ENCODE results near the gene PRRT4. TPM values are rescaled to one million over a fixed set of nuclear protein-coding genes. Genes with fewer than 3 reads are reported as not detected.
A peak's percentile ranks its signal among the peaks of the same experiment; 100 is the strongest.

PRRT4 gene
- total and polyA plus RNA-seq, 2 donors (not counting 1 experiment from before 2014, with no cell fraction given) = under 0.01 to 0.03 TPM

DNA sequence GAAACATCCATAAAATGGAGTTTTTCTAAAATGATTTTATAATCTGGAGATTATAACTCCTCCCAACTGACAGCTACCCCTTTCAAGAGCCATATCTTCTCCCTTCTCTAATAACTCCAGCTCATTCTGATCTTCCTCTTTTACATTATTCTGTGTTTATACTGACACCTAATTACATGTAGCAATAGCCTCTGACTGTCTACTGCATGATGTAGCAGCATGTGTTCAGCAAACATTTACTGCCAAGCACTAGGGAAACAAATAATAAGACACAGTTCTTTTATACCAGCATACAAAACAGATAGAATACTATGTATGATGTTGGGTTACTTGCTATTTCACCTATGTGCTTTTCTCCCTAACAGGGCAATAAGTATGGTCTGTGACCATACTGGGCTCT is 38.5 kb downstream of the PRRT4 start:
- no peaks in the 10 kb centered on the region for H3K4me1 ChIP-seq (ENCODE audit: control insufficient read depth, extremely low read depth, insufficient read depth, low read length)
- H3K27ac ChIP-seq (ENCODE audit: insufficient read depth, low read length) = peak overlapping the region; percentile 27
- TF ChIP-seq EZH2 (IDR thresholded peaks at IDR 0.05; ENCODE audit: low read length, missing control alignments) (no peak), CTCF (conservative IDR thresholded peaks at IDR 0.05 in 1 of 2, IDR thresholded peaks at IDR 0.05 in 1 of 2; ENCODE audit: low read depth in 1 of 2, low read length in 2 of 2) (no peak)
- no peaks in the 10 kb centered on the region for H3K79me2 ChIP-seq (ENCODE audit: control insufficient read depth, insufficient read depth, low read length)
- no peak overlapping the region for H2AFZ ChIP-seq (ENCODE audit: low read length)
- no peak overlapping the region for H3K4me3 ChIP-seq (replicated peaks in 1 of 4; ENCODE audit: control extremely low read depth in 1 of 4, insufficient read depth in 1 of 4, low read depth in 3 of 4, low read length in 4 of 4)
- H3K4me2 ChIP-seq (ENCODE audit: extremely low read depth, insufficient read depth, low read length) = no peak overlapping the region
- H4K20me1 ChIP-seq (ENCODE audit: control insufficient read depth, extremely low read depth, insufficient read depth, low read length) = no peaks in the 10 kb centered on the region
- peaks cover 2% of the 10 kb centered on the region for H3K36me3 ChIP-seq (ENCODE audit: control insufficient read depth, insufficient read depth, low read length)
- H3K9me3 ChIP-seq (ENCODE audit: control insufficient read depth, insufficient read depth, low read depth, low read length) = no peaks in the 10 kb centered on the region
- peak in 1 of 2 donors; percentile 18 for DNase-seq (ENCODE audit: low read depth in 2 of 2)
- H3K9ac ChIP-seq (ENCODE audit: insufficient read depth, low read length) = no peak overlapping the region
- H3K27me3 ChIP-seq (ENCODE audit: control insufficient read depth, insufficient read depth, low read length) = no peaks in the 10 kb centered on the region

DNA sequence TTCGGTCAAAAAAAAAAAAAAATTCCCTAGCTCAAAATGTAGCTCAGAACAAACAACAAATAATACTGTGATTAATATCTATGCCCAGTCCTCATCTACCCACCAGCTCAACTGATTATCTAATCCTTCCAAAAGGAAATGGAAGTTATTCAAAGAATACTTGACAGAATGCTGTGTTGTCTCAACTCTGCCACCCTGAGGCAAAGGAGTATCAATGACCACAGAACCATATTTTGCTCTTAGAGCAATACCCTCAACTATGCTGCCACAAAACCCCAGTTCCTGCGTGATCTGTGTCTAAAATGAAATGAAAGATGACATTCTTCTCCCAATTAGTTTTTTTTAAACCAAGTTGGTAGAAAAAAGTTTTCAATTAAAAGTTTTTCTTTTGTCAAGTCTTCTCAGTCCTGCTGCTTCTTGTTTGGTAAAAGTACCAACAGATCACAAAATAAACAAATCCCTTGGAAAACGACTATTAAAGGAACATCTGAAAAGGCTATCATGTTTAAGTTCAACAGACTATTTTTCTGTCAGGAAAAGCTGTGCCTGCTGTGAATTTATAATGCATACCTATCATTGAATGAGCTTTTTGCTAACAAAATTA is 39.3 kb downstream of the PRRT4 start:
- H3K9ac ChIP-seq (ENCODE audit: insufficient read depth, low read length) = no peak overlapping the region
- no peaks in the 10 kb centered on the region for H3K79me2 ChIP-seq (ENCODE audit: control insufficient read depth, insufficient read depth, low read length)
- peaks cover 6% of the 10 kb centered on the region for H3K36me3 ChIP-seq (ENCODE audit: control insufficient read depth, insufficient read depth, low read length)
- no peaks in the 10 kb centered on the region for H4K20me1 ChIP-seq (ENCODE audit: control insufficient read depth, extremely low read depth, insufficient read depth, low read length)
- no peak overlapping the region for H3K4me2 ChIP-seq (ENCODE audit: extremely low read depth, insufficient read depth, low read length)
- TF ChIP-seq CTCF (conservative IDR thresholded peaks at IDR 0.05 in 1 of 2, IDR thresholded peaks at IDR 0.05 in 1 of 2; ENCODE audit: low read depth in 1 of 2, low read length in 2 of 2) = peak; percentile 53 to 65
- no peak for TF ChIP-seq EZH2 (IDR thresholded peaks at IDR 0.05; ENCODE audit: low read length, missing control alignments)
- H3K4me1 ChIP-seq (ENCODE audit: control insufficient read depth, extremely low read depth, insufficient read depth, low read length) = no peaks in the 10 kb centered on the region
- no peak overlapping the region for H3K4me3 ChIP-seq (replicated peaks in 1 of 4; ENCODE audit: control extremely low read depth in 1 of 4, insufficient read depth in 1 of 4, low read depth in 3 of 4, low read length in 4 of 4)
- no peaks in the 10 kb centered on the region for H3K9me3 ChIP-seq (ENCODE audit: control insufficient read depth, insufficient read depth, low read depth, low read length)
- H3K27ac ChIP-seq (ENCODE audit: insufficient read depth, low read length) = no peak overlapping the region
- no peaks in the 10 kb centered on the region for H3K27me3 ChIP-seq (ENCODE audit: control insufficient read depth, insufficient read depth, low read length)
- DNase-seq (ENCODE audit: low read depth in 2 of 2) = peak; percentile 51 to 67
- no peak overlapping the region for H2AFZ ChIP-seq (ENCODE audit: low read length)

DNA sequence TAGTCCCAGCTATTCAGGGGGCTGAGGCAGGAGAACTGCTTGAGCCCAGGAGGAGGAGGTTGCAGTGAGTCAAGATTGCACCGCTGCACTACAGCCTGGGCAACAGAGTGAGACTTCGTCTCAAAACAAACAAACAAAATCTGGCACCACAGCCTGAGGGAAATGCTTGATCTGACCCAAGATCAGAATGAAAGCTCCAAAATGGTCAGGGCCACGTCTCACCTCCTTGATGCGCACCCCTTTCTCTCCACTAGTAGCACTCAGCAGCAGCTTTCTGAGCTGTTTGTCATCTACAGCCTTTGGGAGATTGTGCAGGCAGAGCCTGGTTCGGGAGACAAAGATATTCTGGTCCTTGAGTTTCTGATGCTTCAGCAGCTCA is 40.5 kb downstream of the PRRT4 start:
- no peak overlapping the region for H3K27ac ChIP-seq (ENCODE audit: insufficient read depth, low read length)
- H3K4me1 ChIP-seq (ENCODE audit: control insufficient read depth, extremely low read depth, insufficient read depth, low read length) = no peaks in the 10 kb centered on the region
- H3K4me3 ChIP-seq (replicated peaks in 1 of 4; ENCODE audit: control extremely low read depth in 1 of 4, insufficient read depth in 1 of 4, low read depth in 3 of 4, low read length in 4 of 4) = no peak overlapping the region
- no peaks in the 10 kb centered on the region for H4K20me1 ChIP-seq (ENCODE audit: control insufficient read depth, extremely low read depth, insufficient read depth, low read length)
- no peak overlapping the region for H3K9ac ChIP-seq (ENCODE audit: insufficient read depth, low read length)
- no peak overlapping the region for H3K4me2 ChIP-seq (ENCODE audit: extremely low read depth, insufficient read depth, low read length)
- H3K9me3 ChIP-seq (ENCODE audit: control insufficient read depth, insufficient read depth, low read depth, low read length) = no peaks in the 10 kb centered on the region
- no peak for TF ChIP-seq CTCF (conservative IDR thresholded peaks at IDR 0.05 in 1 of 2, IDR thresholded peaks at IDR 0.05 in 1 of 2; ENCODE audit: low read depth in 1 of 2, low read length in 2 of 2)
- TF ChIP-seq EZH2 (IDR thresholded peaks at IDR 0.05; ENCODE audit: low read length, missing control alignments) = no peak
- no peaks in the 10 kb centered on the region for H3K27me3 ChIP-seq (ENCODE audit: control insufficient read depth, insufficient read depth, low read length)
- DNase-seq (ENCODE audit: low read depth in 2 of 2) = no peak
- peaks cover 10% of the 10 kb centered on the region for H3K36me3 ChIP-seq (ENCODE audit: control insufficient read depth, insufficient read depth, low read length)
- H3K79me2 ChIP-seq (ENCODE audit: control insufficient read depth, insufficient read depth, low read length) = no peaks in the 10 kb centered on the region
- no peak overlapping the region for H2AFZ ChIP-seq (ENCODE audit: low read length)
